Measurements from ENCODE around the gene UCKL1. TPM values are rescaled to one million over a fixed set of nuclear protein-coding genes. Genes with fewer than 3 reads are reported as not detected.
A peak's percentile ranks its signal among the peaks of the same experiment; 100 is the strongest.

UCKL1 gene
- total RNA-seq, 5 donors from 2014 or later (not counting 1 experiment from before 2014, with no cell fraction given), result 40.6 to 72.3 (median 67.0) TPM

DNA sequence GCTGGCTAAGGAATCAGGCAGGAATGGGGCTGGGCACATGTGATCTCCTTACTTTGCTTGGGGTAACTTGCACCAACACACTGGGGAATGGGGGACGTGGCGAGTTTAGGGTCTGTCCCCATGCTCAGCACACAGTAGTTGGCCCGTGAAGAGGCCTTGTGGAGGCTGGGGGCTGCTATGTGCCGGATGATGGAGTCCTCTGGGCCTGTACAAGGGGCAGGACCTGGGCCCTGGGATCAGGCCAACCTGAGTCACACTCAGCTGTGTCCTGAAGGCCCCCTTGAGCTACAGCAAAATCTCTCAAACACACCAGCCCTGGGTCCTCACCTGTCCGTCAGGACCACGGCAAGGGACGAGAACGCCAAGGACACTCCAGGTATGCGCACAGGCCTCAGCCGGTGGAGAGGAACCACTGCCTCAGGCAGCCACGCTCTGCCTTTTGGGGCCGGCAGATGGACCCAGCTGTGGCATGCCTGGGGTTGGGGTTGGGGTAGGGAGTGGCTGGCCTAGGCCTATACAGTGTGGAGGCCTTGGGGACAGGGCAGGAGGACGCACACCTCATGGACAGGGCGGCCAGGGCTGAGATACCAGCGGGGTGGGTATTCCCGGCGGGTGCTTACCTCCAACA, 11.1 kb downstream of the UCKL1 start:
- Histone ChIP-seq H3K27me3 (replicated peaks in 1 of 2; ENCODE audit: control insufficient read depth in 2 of 2, extremely low read depth in 1 of 2, insufficient read depth in 2 of 2, low read length in 1 of 2) (no peaks in the 10 kb centered on the region), H3K27ac (ENCODE audit: low read length) (no peak overlapping the region), H3K9me3 (no peaks in the 10 kb centered on the region), H3K4me3 (ENCODE audit: control insufficient read depth in 1 of 2, extremely low read depth in 1 of 2, low read length in 1 of 2) (no peak overlapping the region), H3K4me1 (ENCODE audit: control insufficient read depth in 1 of 2, extremely low read depth in 1 of 2, insufficient read depth in 2 of 2, low read length in 2 of 2) (peaks cover 19 to 61% of the 10 kb centered on the region in 2 experiments), H3K36me3 (ENCODE audit: control insufficient read depth in 2 of 2, extremely low read depth in 1 of 2, insufficient read depth in 1 of 2, low read length in 1 of 2) (peaks cover 12 to 44% of the 10 kb centered on the region in 2 donors)
- DNase-seq (no peak), ATAC-seq (replicated peaks in 1 of 4) (no peak)
- Mint-ChIP-seq H3K27me3 (no peaks in the 10 kb centered on the region), H3K4me1 (peaks cover 46 to 59% (median 50%) of the 10 kb centered on the region in 3 donors), H3K9me3 (no peaks in the 10 kb centered on the region), H3K27ac (no peak overlapping the region), H3K36me3 (peaks cover 11% of the 10 kb centered on the region), H3K4me3 (no peak overlapping the region)
- POLR2A ChIA-PET, result no interaction called here
- CTCF ChIA-PET, result no interaction called here
- WGBS (ENCODE audit: insufficient coverage), result 96% methylated on average over 15 of the region's 17 CpGs

DNA sequence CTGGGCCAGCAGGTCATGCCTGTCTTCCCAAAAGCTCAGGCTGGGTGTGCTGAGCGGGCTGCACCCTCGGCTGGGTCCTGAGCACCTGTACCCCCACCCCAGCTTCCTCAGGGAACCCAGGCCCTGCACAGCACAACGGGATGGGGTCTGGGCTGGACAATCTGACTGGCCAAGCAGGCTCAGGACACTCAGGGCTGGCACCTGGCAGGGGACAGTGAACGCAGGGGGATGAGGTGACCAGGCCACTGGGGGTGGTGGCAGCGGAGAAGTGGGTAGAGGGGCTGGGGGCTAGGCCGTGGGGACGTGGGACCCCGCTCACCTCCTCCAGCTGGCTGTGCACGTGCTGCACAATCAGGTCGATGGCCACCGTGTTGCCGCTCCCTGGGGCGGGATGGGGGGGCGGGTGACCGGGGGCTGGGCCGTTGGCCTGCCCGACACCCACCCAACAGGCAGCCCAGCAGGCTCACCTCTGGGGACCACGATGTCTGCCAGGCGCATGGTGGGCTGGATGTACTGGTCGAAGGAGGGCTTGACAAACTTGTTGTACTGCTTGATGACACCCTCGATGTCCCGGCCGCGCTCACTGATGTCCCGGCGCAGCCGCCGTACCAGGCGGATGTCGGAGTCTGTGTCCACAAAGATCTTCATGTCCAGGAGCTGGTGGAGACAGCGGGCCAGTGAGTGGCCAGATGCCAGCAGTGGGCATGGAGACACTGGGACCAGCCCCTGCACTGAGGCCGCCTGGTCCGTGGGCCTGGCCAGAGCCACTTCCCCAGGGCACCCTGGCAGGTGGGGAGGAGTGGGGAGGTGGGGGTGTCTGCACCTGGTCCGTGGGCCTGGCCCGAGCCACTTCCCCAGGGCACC, 11.9 kb downstream of the UCKL1 start:
- POLR2A ChIA-PET, result no interaction called here
- no peak overlapping the region for H3K27ac Mint-ChIP-seq
- Histone ChIP-seq H3K36me3 (ENCODE audit: control insufficient read depth in 2 of 2, extremely low read depth in 1 of 2, insufficient read depth in 1 of 2, low read length in 1 of 2) (peaks cover 12 to 50% of the 10 kb centered on the region in 2 donors), H3K4me1 (ENCODE audit: control insufficient read depth in 1 of 2, extremely low read depth in 1 of 2, insufficient read depth in 2 of 2, low read length in 2 of 2) (peaks cover 16 to 57% of the 10 kb centered on the region in 2 experiments), H3K27me3 (replicated peaks in 1 of 2; ENCODE audit: control insufficient read depth in 2 of 2, extremely low read depth in 1 of 2, insufficient read depth in 2 of 2, low read length in 1 of 2) (no peaks in the 10 kb centered on the region), H3K9me3 (no peaks in the 10 kb centered on the region), H3K27ac (ENCODE audit: low read length) (no peak overlapping the region), H3K4me3 (ENCODE audit: control insufficient read depth in 1 of 2, extremely low read depth in 1 of 2, low read length in 1 of 2) (no peak overlapping the region)
- H3K36me3 Mint-ChIP-seq, result peaks cover 11% of the 10 kb centered on the region
- H3K27me3 Mint-ChIP-seq, result no peaks in the 10 kb centered on the region
- ATAC-seq (replicated peaks in 1 of 4) (no peak), DNase-seq (no peak)
- WGBS (ENCODE audit: insufficient coverage), result 94% methylated on average over 31 of the region's 35 CpGs
- H3K9me3 Mint-ChIP-seq, result no peaks in the 10 kb centered on the region
- no peak overlapping the region for H3K4me3 Mint-ChIP-seq
- CTCF ChIA-PET, result no interaction called here
- peaks cover 38 to 51% (median 42%) of the 10 kb centered on the region in 3 donors for H3K4me1 Mint-ChIP-seq

DNA sequence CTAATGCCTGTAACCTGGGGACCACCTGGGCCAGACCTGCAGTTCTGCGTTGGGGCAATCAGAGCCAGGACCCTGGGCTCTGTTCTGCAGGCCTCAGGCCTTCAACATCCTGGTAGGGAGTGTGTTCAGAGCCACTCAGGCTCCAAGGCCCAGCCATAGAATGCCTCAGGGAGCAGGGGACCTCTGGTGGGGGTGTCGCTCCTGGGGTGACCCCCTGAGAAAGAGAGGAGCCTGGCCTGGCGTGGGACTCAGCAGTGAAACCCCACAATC, 12.5 kb downstream of the UCKL1 start:
- H3K9me3 Mint-ChIP-seq, result no peaks in the 10 kb centered on the region
- ATAC-seq (replicated peaks in 1 of 4), result no peak
- Histone ChIP-seq H3K4me1 (ENCODE audit: control insufficient read depth in 1 of 2, extremely low read depth in 1 of 2, insufficient read depth in 2 of 2, low read length in 2 of 2) (peaks cover 11 to 53% of the 10 kb centered on the region in 2 experiments), H3K27ac (ENCODE audit: low read length) (no peak overlapping the region), H3K9me3 (no peaks in the 10 kb centered on the region), H3K27me3 (replicated peaks in 1 of 2; ENCODE audit: control insufficient read depth in 2 of 2, extremely low read depth in 1 of 2, insufficient read depth in 2 of 2, low read length in 1 of 2) (no peaks in the 10 kb centered on the region), H3K36me3 (ENCODE audit: control insufficient read depth in 2 of 2, extremely low read depth in 1 of 2, insufficient read depth in 1 of 2, low read length in 1 of 2) (peaks cover 17 to 54% of the 10 kb centered on the region in 2 donors), H3K4me3 (ENCODE audit: control insufficient read depth in 1 of 2, extremely low read depth in 1 of 2, low read length in 1 of 2) (no peak overlapping the region)
- H3K4me1 Mint-ChIP-seq, result peaks cover 32 to 46% (median 36%) of the 10 kb centered on the region in 3 donors
- H3K27ac Mint-ChIP-seq, result no peak overlapping the region
- H3K4me3 Mint-ChIP-seq, result no peak overlapping the region
- H3K36me3 Mint-ChIP-seq, result peaks cover 11% of the 10 kb centered on the region
- ChIA-PET POLR2A (no interaction called here), CTCF (no interaction called here)
- no peaks in the 10 kb centered on the region for H3K27me3 Mint-ChIP-seq
- no peak for DNase-seq
- 100% methylated on average over 3 of the region's 3 CpGs for WGBS (ENCODE audit: insufficient coverage)

DNA sequence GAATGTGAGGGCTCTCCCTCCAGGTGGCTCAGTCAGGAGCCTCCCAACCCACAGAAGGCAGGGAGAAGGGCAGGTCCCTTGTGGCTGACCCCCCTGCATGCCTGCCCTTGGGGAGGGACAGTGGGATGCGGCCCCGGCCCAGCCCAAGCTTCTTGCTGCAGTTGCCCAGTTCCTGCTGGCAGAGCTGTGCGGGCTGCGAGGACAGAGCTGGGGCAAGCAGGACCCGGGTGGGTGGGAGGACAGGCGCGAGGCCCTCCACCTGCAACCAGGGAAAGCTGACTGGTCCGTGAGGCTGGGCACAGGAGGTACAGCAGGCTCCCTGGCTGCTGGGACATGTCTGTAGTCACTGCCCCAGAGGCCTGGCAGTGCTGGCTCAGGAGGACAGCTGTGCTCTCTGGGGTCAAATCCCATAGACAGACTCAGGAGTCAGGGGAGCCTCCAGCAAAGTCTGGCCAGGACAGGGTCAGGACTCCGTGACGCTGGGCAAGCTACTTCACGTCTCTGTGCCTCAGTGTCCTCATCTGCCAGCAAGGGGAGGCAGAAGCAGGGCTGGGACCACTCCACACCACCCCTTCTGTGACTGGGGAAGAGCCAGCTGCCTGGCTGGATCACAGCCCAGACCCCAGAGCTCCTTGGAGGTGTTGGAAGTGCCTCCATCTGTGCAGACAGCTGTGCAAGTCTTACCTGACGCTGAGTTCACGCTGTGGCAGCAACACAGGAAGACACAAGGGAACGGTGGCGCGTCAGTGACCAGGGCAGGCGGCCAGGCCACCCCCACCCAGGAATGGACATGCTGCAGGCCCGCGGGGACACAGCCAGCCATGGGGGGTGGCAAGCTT, 13.0 kb downstream of the UCKL1 start:
- Histone ChIP-seq H3K27ac (ENCODE audit: low read length) (no peak overlapping the region), H3K4me1 (ENCODE audit: control insufficient read depth in 1 of 2, extremely low read depth in 1 of 2, insufficient read depth in 2 of 2, low read length in 2 of 2) (peaks cover 7 to 48% of the 10 kb centered on the region in 2 experiments), H3K36me3 (ENCODE audit: control insufficient read depth in 2 of 2, extremely low read depth in 1 of 2, insufficient read depth in 1 of 2, low read length in 1 of 2) (peaks cover 17 to 55% of the 10 kb centered on the region in 2 donors), H3K4me3 (ENCODE audit: control insufficient read depth in 1 of 2, extremely low read depth in 1 of 2, low read length in 1 of 2) (no peak overlapping the region), H3K9me3 (no peaks in the 10 kb centered on the region), H3K27me3 (replicated peaks in 1 of 2; ENCODE audit: control insufficient read depth in 2 of 2, extremely low read depth in 1 of 2, insufficient read depth in 2 of 2, low read length in 1 of 2) (no peaks in the 10 kb centered on the region)
- Mint-ChIP-seq H3K27ac (no peak overlapping the region), H3K9me3 (no peaks in the 10 kb centered on the region), H3K36me3 (peaks cover 11% of the 10 kb centered on the region), H3K4me1 (peaks cover 27 to 40% (median 32%) of the 10 kb centered on the region in 3 donors), H3K4me3 (no peak overlapping the region), H3K27me3 (no peaks in the 10 kb centered on the region)
- no peak for DNase-seq
- POLR2A ChIA-PET, result interaction anchor here in 1 of 2 donors (0.5 kb wide), 1 partner anchor 22 kb away, joined by 3 read pairs; no protein-coding TSS in a partner anchor
- CTCF ChIA-PET, result no interaction called here
- ATAC-seq (replicated peaks in 1 of 4), result no peak
- WGBS (ENCODE audit: insufficient coverage), result 95% methylated on average over 19 of the region's 19 CpGs

DNA sequence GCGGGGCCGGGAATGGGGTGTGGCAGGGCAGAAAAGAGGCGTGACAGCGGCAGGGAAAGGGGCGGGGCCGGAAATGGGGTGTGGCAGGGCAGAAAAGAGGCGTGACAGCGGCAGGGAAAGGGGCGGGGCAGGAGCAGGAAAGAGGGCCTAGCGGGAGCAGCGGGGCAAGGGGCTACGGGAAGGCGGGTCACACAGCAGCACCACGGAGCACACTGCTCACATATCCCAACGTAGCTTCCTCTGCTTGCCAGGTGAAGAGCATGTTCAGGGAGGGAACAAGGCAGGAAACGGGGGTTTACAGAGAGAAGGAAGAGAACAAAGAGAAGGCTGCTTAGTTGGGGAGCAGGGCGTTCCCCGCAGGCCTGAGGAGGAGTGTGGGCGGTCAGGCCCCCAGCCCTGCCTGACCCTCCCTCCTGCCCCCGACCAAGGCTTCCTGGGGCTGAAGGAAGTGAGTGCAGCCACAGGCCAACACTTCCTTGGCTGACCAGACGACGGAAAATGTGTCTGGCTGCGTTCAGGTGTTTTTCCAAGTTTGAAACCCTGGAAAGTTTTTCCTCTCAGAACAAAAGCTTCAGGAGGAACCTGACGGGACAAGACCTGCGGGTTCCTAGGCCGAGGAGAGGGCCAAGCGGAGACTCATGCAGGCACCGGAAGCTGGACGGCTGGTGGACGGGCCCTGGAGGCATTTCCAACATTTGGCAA, 13.8 kb downstream of the UCKL1 start:
- H3K27me3 Mint-ChIP-seq, result no peaks in the 10 kb centered on the region
- ChIA-PET POLR2A (interaction anchor here in 1 of 2 donors (0.5 kb wide), 1 partner anchor 21 kb away, joined by 3 read pairs; no protein-coding TSS in a partner anchor), CTCF (no interaction called here)
- 68% methylated on average over 18 of the region's 30 CpGs for WGBS (ENCODE audit: insufficient coverage)
- peak overlapping the region; percentile 70 to 78 for H3K27ac Mint-ChIP-seq
- Histone ChIP-seq H3K9me3 (no peaks in the 10 kb centered on the region), H3K27me3 (replicated peaks in 1 of 2; ENCODE audit: control insufficient read depth in 2 of 2, extremely low read depth in 1 of 2, insufficient read depth in 2 of 2, low read length in 1 of 2) (no peaks in the 10 kb centered on the region), H3K4me3 (ENCODE audit: control insufficient read depth in 1 of 2, extremely low read depth in 1 of 2, low read length in 1 of 2) (no peak overlapping the region), H3K27ac (ENCODE audit: low read length) (no peak overlapping the region), H3K36me3 (ENCODE audit: control insufficient read depth in 2 of 2, extremely low read depth in 1 of 2, insufficient read depth in 1 of 2, low read length in 1 of 2) (peaks cover 17 to 60% of the 10 kb centered on the region in 2 donors), H3K4me1 (ENCODE audit: control insufficient read depth in 1 of 2, extremely low read depth in 1 of 2, insufficient read depth in 2 of 2, low read length in 2 of 2) (peaks cover 2 to 40% of the 10 kb centered on the region in 2 experiments)
- H3K4me3 Mint-ChIP-seq, result peak overlapping the region in 1 of 3 donors; percentile 53
- peaks cover 19 to 36% (median 24%) of the 10 kb centered on the region in 3 donors for H3K4me1 Mint-ChIP-seq
- no peaks in the 10 kb centered on the region for H3K9me3 Mint-ChIP-seq
- DNase-seq, result peak in 8 of 35 experiments; percentile 21 to 53 (median 48)
- ATAC-seq (replicated peaks in 1 of 4), result peak in 1 of 4 experiments; percentile 19
- H3K36me3 Mint-ChIP-seq, result peaks cover 16% of the 10 kb centered on the region
